Myocyte (in vitro differentiated cells): ENCODE results near the gene ALKBH7. TPM values are rescaled to one million over a fixed set of nuclear protein-coding genes. Genes with fewer than 3 reads are reported as not detected.

Experiments
- DNase-seq: peaks from one replicate; pipeline ENCODE4 v3.0.0-alpha.2; 2012; ENCODE audit warnings: low read depth
- microRNA-seq: library from miRNA; unstranded; fragments of <30 nt; microRNA quantifications from one replicate; pipeline ENCODE4, GENCODE V29; 2016
- total RNA-seq: library from RNA; depleted of rRNA; stranded (reverse); fragments of >200 nt; gene quantifications from 2 replicates; pipeline ENCODE4 v1.2.3, GENCODE V29; 2014

ALKBH7 gene
- total RNA-seq, 1 donor from 2014 or later, result 75.3 TPM

- DNase-seq, result peak; percentile 47
Measured at GRCh38 chr19:6423499-6424194, 51.1 kb downstream of the ALKBH7 start.

GRCh38 chr19:6424195-6424938 lies 51.8 kb downstream of the ALKBH7 start, which contains the start of gene KHSRP:
KHSRP (minus strand) TSS chr19:6424811; CDS start chr19:6424701, 110 bp downstream.
- DNase-seq, result no peak

Small RNAs within 50 kb of the gene (microRNA-seq; reads per million reads assigned to microRNA genes)
- gene MIR3940, result 2.1 reads per million, percentile 7 among the genes with 10 or more reads in this experiment
- gene MIR6790, result not detected
- gene MIR6885, result 0.97 reads per million

Other genes with a start within 250 kb of the ALKBH7 start
- gene ACSBG2, start 237.1 kb upstream of the ALKBH7 start, total RNA-seq, result not detected in 2 replicates
- 16.9 and 21.3 TPM in 2 replicates for gene MLLT1, start 92.8 kb upstream of the ALKBH7 start, total RNA-seq
- not detected in 2 replicates for gene ACER1, start 39.2 kb upstream of the ALKBH7 start, total RNA-seq
- 81.6 and 101 TPM in 2 replicates for gene CLPP, start 11.3 kb upstream of the ALKBH7 start, total RNA-seq
- gene PSPN, start 3.1 kb downstream of the ALKBH7 start, total RNA-seq, result 0.91 and 2.9 TPM in 2 replicates
- 49.7 and 52.8 TPM in 2 replicates for gene GTF2F1, start 20.4 kb downstream of the ALKBH7 start, total RNA-seq
- 75.7 and 87.6 TPM in 2 replicates for gene KHSRP, start 52.0 kb downstream of the ALKBH7 start, total RNA-seq
- not detected in 2 replicates for gene SLC25A41, start 61.0 kb downstream of the ALKBH7 start, total RNA-seq
- 29.9 and 33.9 TPM in 2 replicates for gene SLC25A23, start 87.0 kb downstream of the ALKBH7 start, total RNA-seq
- not detected in 2 replicates for gene CRB3, start 91.5 kb downstream of the ALKBH7 start, total RNA-seq
- gene DENND1C, start 109.0 kb downstream of the ALKBH7 start, total RNA-seq, result not detected in 2 replicates
- not detected in 2 replicates for gene TUBB4A, start 129.5 kb downstream of the ALKBH7 start, total RNA-seq
- gene TNFSF9, start 158.2 kb downstream of the ALKBH7 start, total RNA-seq, result 1.7 and 7.2 TPM in 2 replicates
- gene CD70, start 218.4 kb downstream of the ALKBH7 start, total RNA-seq, result 0.64 and 0.78 TPM in 2 replicates